Activated T-cell treated with anti-CD3 and anti-CD28 coated beads for 24 hours (primary cell): ENCODE data around the gene TBCB.
"Not testable (repeated sequence)": the region's sequence is repeated elsewhere in the genome, so short reads cannot be mapped to it uniquely, and the experiment has no call there.

Experiments used
- DNase-seq: peaks from one replicate; pipeline ENCODE4 v3.0.0-alpha.2; 2020; ENCODE audit warnings: low read depth

The TBCB gene

GRCh38 chr19:36101550-36102327, 13.5 kb upstream of the TBCB start:
- no peak for DNase-seq

- DNase-seq, result no peak
Observed at GRCh38 chr19:36103040-36103626, 12.1 kb upstream of the TBCB start.

- no peak for DNase-seq
Observed at GRCh38 chr19:36103842-36104552, 11.3 kb upstream of the TBCB start.

GRCh38 chr19:36106441-36106840, 8.8 kb upstream of the TBCB start:
- DNase-seq, result no peak

GRCh38 chr19:36106991-36107390, 8.3 kb upstream of the TBCB start:
- DNase-seq, result no peak

GRCh38 chr19:36108684-36109083, 6.6 kb upstream of the TBCB start:
- no peak for DNase-seq

- DNase-seq, result no peak
Observed at GRCh38 chr19:36110487-36111199, 4.6 kb upstream of the TBCB start, which contains the start of gene OVOL3. Gene OVOL3, plus strand, starts transcription at chr19:36111143. Its CDS starts 60 bp downstream, at chr19:36111203.

- no peak for DNase-seq
Observed at GRCh38 chr19:36111200-36111539, 4.1 kb upstream of the TBCB start.

- DNase-seq, result no peak
Observed at GRCh38 chr19:36112678-36113077, 2.6 kb upstream of the TBCB start.

GRCh38 chr19:36113425-36113824, 1.8 kb upstream of the TBCB start:
- DNase-seq, result no peak

GRCh38 chr19:36113894-36114720, 1.2 kb upstream of the TBCB start:
- no peak for DNase-seq

GRCh38 chr19:36114721-36115452, 381 bp upstream of the TBCB start, which contains the start of gene POLR2I:
Gene POLR2I, minus strand, starts transcription at chr19:36114875. Its CDS starts 19 bp downstream, at chr19:36114856.
- DNase-seq, result peak; percentile 98

GRCh38 chr19:36116344-36116637, 1.0 kb downstream of the TBCB start:
- DNase-seq, result no peak

- DNase-seq, result no peak
Observed at GRCh38 chr19:36120092-36120983, 5.1 kb downstream of the TBCB start.

- no peak for DNase-seq
Observed at GRCh38 chr19:36120984-36121358, 5.7 kb downstream of the TBCB start.

GRCh38 chr19:36121486-36122124, 6.3 kb downstream of the TBCB start:
- no peak for DNase-seq

- no peak for DNase-seq
Observed at GRCh38 chr19:36125557-36125956, 10.3 kb downstream of the TBCB start.

- no peak for DNase-seq
Observed at GRCh38 chr19:36128392-36128736, 13.1 kb downstream of the TBCB start.

- DNase-seq, result not testable (repeated sequence)
Observed at GRCh38 chr19:36131221-36131620, 16.0 kb downstream of the TBCB start.

- not testable (repeated sequence) for DNase-seq
Observed at GRCh38 chr19:36134867-36135266, 19.6 kb downstream of the TBCB start.
